IPS-15b (cell line): ENCODE data around the gene MTMR1.

Experiments
- H3K27me3 ChIP-seq: one replicate; pipeline ENCODE4 v1.6.1; 2013; ENCODE audit warnings: low read length; ENCODE audit not compliant: control insufficient read depth, insufficient read depth
- H3K36me3 ChIP-seq: one replicate; pipeline ENCODE4 v1.6.1; 2013; ENCODE audit warnings: low read length; ENCODE audit not compliant: control insufficient read depth, insufficient read depth
- H3K4me1 ChIP-seq: one replicate; pipeline ENCODE4 v1.6.1; 2013; ENCODE audit warnings: mild to moderate bottlenecking, low read length; ENCODE audit not compliant: control insufficient read depth, insufficient read depth
- H3K4me3 ChIP-seq: one replicate; pipeline ENCODE4 v1.5.1; 2013; ENCODE audit warnings: low read depth, low read length
- H3K9ac ChIP-seq: one replicate; pipeline ENCODE4 v1.6.1; 2013; ENCODE audit warnings: low read depth, mild to moderate bottlenecking, low read length
- H3K9me3 ChIP-seq: one replicate; pipeline ENCODE4 v1.6.1; 2013; ENCODE audit warnings: mild to moderate bottlenecking, low read length; ENCODE audit not compliant: control insufficient read depth, insufficient read depth

The MTMR1 gene

GRCh38 chrX:150765237-150765636 is 72.0 kb downstream of the MTMR1 start:
- H3K4me3 ChIP-seq = no peak overlapping the region
- H3K36me3 ChIP-seq = peaks cover 10% of the 10 kb centered on the region
- no peaks in the 10 kb centered on the region for H3K9me3 ChIP-seq
- no peak overlapping the region for H3K9ac ChIP-seq
- H3K4me1 ChIP-seq = no peaks in the 10 kb centered on the region
- H3K27me3 ChIP-seq = no peaks in the 10 kb centered on the region

GRCh38 chrX:150765782-150766350 is 72.7 kb downstream of the MTMR1 start:
- peaks cover 10% of the 10 kb centered on the region for H3K36me3 ChIP-seq
- no peak overlapping the region for H3K4me3 ChIP-seq
- no peaks in the 10 kb centered on the region for H3K4me1 ChIP-seq
- H3K9ac ChIP-seq = no peak overlapping the region
- H3K9me3 ChIP-seq = no peaks in the 10 kb centered on the region
- no peaks in the 10 kb centered on the region for H3K27me3 ChIP-seq

- Histone ChIP-seq H3K4me3 (no peak overlapping the region), H3K9ac (no peak overlapping the region), H3K36me3 (peaks cover 10% of the 10 kb centered on the region), H3K4me1 (no peaks in the 10 kb centered on the region), H3K27me3 (no peaks in the 10 kb centered on the region), H3K9me3 (no peaks in the 10 kb centered on the region)
Observed at GRCh38 chrX:150766351-150767044, 73.3 kb downstream of the MTMR1 start.

- no peak overlapping the region for H3K4me3 ChIP-seq
- no peaks in the 10 kb centered on the region for H3K4me1 ChIP-seq
Observed at GRCh38 chrX:150767045-150767395, 73.8 kb downstream of the MTMR1 start.

GRCh38 chrX:150767475-150768131 is 74.4 kb downstream of the MTMR1 start:
- H3K9me3 ChIP-seq = no peaks in the 10 kb centered on the region
- peaks cover 6% of the 10 kb centered on the region for H3K36me3 ChIP-seq
- no peak overlapping the region for H3K9ac ChIP-seq
- H3K4me1 ChIP-seq = no peaks in the 10 kb centered on the region
- H3K27me3 ChIP-seq = no peaks in the 10 kb centered on the region
- no peak overlapping the region for H3K4me3 ChIP-seq

More at GRCh38 chrX:150767045-150767395, 73.8 kb downstream of the MTMR1 start:
- H3K9me3 ChIP-seq = no peaks in the 10 kb centered on the region
- H3K36me3 ChIP-seq = peaks cover 10% of the 10 kb centered on the region
- no peak overlapping the region for H3K9ac ChIP-seq
- no peaks in the 10 kb centered on the region for H3K27me3 ChIP-seq

- H3K4me3 ChIP-seq = no peak overlapping the region
- H3K36me3 ChIP-seq = peaks cover 6% of the 10 kb centered on the region
- no peaks in the 10 kb centered on the region for H3K9me3 ChIP-seq
- H3K9ac ChIP-seq = no peak overlapping the region
- no peaks in the 10 kb centered on the region for H3K4me1 ChIP-seq
- H3K27me3 ChIP-seq = no peaks in the 10 kb centered on the region
Observed at GRCh38 chrX:150768132-150768485, 74.9 kb downstream of the MTMR1 start.

- peaks cover 6% of the 10 kb centered on the region for H3K36me3 ChIP-seq
- no peaks in the 10 kb centered on the region for H3K27me3 ChIP-seq
- H3K9me3 ChIP-seq = no peaks in the 10 kb centered on the region
- no peaks in the 10 kb centered on the region for H3K4me1 ChIP-seq
- H3K9ac ChIP-seq = no peak overlapping the region
- H3K4me3 ChIP-seq = no peak overlapping the region
Observed at GRCh38 chrX:150768580-150769190, 75.5 kb downstream of the MTMR1 start.

GRCh38 chrX:150769408-150769807 is 76.2 kb downstream of the MTMR1 start:
- Histone ChIP-seq H3K27me3 (no peaks in the 10 kb centered on the region), H3K9me3 (no peaks in the 10 kb centered on the region), H3K4me3 (no peak overlapping the region)

GRCh38 chrX:150770623-150771022 is 77.4 kb downstream of the MTMR1 start:
- no peak overlapping the region for H3K4me3 ChIP-seq
- no peak overlapping the region for H3K9ac ChIP-seq
- no peaks in the 10 kb centered on the region for H3K4me1 ChIP-seq
- H3K36me3 ChIP-seq = peaks cover 11% of the 10 kb centered on the region
- H3K27me3 ChIP-seq = no peaks in the 10 kb centered on the region
- no peaks in the 10 kb centered on the region for H3K9me3 ChIP-seq

More at GRCh38 chrX:150769408-150769807, 76.2 kb downstream of the MTMR1 start:
- Histone ChIP-seq H3K4me1 (no peaks in the 10 kb centered on the region), H3K36me3 (peaks cover 6% of the 10 kb centered on the region), H3K9ac (no peak overlapping the region)

GRCh38 chrX:150771116-150771515 is 77.9 kb downstream of the MTMR1 start:
- Histone ChIP-seq H3K4me1 (no peaks in the 10 kb centered on the region), H3K36me3 (peaks cover 11% of the 10 kb centered on the region), H3K9me3 (no peaks in the 10 kb centered on the region), H3K27me3 (no peaks in the 10 kb centered on the region), H3K4me3 (no peak overlapping the region), H3K9ac (no peak overlapping the region)

- H3K27me3 ChIP-seq = no peaks in the 10 kb centered on the region
- H3K36me3 ChIP-seq = peaks cover 11% of the 10 kb centered on the region
- no peak overlapping the region for H3K9ac ChIP-seq
- H3K9me3 ChIP-seq = no peaks in the 10 kb centered on the region
- H3K4me3 ChIP-seq = no peak overlapping the region
- no peaks in the 10 kb centered on the region for H3K4me1 ChIP-seq
Observed at GRCh38 chrX:150772150-150772970, 79.2 kb downstream of the MTMR1 start.
